ENCODE results near the gene MAPK13.

The MAPK13 gene

DNA sequence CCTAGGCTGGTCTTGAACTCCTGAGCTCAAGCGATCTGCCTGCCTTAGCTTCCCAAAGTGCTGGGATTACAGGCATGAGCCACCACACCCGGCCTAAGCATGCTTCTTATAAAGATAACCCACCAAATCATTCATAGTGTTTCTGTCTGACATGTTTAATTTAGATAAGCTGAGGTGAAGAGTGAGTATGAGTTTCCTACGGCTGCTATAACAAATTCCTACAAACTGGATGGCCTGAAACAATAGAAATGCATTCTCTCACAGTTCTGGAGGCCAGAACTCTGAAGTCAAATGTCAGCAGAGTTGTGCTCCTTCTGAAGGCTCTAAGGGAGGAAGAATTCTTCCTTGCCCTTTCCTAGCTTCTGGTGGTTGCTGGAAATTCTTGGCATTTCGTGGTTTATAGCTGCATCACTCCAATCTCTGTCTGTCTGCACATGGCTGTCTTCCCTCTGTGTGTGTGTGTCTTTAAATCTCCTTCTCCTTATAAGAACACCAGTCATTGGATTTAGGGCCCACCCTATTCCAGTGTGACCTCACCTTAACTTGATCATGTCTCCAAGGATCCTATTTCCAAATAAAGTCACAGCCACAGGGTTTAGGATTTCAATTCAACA, 29.9 kb downstream of the MAPK13 start:
- no peak for DNase-seq

DNA sequence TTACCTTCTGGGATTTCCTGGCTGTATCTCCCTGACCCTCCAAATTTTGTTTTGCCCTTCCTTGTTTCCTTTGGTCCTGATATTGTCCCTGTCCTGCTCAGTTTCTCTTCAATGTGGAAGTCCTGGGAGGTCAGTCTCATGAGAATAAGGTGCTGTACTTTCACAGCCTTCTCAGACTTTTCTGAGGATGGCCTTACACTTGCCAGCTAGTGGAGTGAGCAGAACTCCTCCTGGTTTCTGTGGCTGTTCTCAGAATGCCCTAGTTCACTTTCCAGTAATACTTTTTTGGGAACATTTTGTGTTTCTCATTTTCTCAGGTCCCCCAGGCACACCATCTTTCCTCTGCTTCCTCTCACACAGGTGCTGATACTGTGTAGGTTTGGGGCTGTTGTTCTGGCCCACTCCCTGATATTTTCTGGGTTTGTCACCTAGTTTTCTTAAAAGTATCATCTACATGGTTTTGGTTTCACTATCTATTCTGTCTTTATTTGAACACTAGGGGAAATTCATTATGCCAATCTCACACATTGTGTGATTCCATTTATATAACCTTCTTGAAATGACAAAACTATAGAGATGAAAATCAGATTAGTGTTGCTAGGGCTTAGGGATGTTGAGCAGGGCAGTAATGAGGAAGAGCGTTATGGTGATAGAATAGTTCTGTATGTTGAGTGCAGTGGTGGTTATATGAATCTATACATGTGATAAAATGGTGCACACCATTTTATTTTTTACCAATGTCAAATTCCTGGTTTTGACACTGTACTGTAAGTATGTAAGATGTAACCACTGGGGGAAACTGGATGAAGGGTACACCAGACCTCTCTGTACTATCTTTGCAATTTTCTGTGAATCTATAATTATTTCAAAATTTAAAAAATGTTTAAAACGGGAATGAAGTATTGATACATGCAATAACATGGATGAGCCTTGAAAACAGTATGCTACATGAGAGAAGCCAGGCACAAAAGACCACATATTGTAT, 39.0 kb downstream of the MAPK13 start:
- DNase-seq: no peak

DNA sequence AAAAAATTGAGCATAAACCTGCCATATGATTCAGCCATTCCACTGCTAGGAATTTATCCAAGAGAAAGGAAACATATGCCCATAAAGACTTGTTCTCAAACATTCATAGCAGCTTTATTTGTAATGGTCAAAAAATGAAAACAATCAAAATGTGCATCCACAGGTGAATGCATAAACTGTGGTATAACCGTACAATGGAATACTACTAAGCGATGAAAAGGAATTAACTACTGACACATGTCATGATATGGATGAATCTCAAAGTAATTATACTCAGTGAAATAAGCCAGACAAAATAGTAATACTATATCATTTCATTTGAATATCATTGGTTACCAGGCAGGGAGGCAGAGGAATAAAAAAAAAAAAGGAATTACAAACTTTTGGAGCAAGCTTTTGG, 40.4 kb downstream of the MAPK13 start:
- no peak for DNase-seq

DNA sequence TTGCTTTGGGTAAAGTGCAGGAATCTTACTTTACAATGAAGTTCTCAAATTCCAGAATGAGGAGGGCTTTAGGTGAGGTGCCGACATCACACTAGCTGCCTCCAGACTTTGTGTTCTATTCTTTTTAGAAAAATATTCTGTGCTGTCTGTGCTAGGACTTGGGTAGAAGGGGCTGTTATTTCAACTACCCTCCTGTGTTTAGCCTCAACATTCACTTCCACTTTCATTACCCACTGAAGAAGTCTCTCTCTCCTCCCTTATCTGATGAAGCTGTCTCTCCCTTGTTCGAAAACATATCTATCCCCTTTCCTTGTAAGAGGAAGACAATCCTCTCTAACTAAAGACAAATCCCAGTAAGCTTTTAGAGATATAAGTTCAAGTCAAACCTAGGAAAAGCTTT, 41.3 kb downstream of the MAPK13 start:
- DNase-seq: no peak

DNA sequence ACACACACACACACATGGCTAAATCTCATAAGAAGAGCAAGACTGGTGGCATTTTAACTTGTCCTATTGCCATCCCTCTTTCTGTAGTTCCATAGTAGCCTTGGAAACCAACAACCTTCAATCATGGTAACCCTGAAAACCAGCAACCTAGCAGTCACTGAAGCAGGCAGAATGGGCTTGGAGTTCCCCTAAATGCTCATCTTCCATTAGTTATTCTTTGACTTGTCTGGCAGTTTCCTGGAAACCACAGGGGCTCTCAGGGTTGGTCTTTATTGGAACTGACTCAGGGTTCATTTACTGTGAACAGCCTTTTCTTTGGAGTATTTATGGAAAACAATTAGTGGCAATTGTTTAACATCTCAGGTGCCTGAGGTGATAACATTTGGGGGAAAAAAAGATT, 46.9 kb downstream of the MAPK13 start:
- DNase-seq: peak; percentile 27

DNA sequence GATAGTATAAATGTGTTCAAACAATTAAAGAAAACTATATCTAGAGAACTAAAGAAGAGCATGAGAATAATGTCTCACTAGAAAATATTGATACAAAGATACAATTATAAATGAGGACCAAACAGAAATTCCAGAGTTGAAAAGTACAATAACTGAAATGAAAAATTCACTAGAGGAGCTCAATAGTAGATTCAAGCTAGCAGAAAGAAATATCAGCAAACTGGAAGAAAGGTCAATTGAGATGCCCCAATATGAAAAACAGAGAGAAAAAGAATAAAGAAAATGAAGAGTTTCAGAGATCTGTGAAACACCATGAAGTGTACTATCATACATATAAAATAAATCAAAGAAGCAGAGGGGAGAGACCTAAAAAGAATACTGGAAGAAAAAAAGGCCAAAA, 48.2 kb downstream of the MAPK13 start:
- DNase-seq: no peak

DNA sequence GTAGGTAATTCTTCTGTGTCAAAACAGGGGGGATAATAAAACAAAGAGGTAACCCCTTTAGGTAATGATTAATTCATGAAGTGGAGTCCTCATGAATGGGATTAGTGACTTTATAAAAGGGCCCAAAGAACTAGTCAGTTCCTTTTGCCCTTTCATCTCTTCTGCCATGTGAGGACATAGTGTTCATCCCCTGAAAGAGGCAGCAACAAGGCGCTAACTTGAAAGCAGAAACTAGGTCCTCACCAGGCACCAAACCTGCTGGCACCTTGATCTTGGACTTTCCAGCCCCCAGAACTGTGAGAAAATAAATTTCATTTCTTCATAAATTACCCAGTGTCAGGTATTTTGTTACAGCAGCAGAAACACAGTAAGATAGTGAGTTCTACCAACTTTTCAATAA, 49.8 kb downstream of the MAPK13 start:
- no peak for DNase-seq

DNA sequence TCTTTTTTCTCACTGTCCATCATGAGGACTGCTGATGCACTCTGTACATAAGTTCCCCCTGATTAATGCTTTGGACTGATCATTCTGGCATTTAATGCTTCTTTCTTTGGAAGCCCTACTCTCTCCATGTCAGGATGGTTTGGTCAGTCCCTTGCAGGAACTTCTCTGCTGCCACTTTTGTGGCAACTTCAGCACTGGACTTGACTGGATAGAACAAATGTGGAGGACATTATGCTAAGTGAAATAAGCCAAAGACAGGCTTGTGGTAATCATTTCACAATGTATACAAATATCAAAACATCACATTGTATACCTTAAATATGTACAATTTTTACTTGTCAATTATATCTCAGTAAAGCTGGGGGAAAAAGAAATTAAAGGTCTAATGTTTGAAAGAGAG, 54.0 kb downstream of the MAPK13 start:
- no peak for DNase-seq

DNA sequence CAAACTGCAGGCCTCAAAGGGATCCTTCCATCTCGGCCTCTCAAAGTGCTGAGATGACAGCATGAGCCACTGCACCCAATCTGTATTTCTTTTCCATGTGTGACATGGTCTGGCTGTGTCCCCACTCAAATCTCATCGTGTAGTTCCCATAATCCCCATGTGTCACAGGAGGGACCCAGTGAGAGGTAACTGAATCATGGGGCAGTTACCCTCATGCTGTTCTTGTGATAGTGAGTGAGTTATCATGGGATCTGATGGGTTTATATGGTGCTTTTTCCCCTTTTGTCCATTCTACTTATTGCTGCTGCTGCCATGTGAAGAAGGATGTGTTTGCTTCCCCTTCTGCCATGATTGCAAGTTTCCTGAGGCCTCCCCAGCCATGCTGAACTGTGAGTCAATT, 55.9 kb downstream of the MAPK13 start:
- DNase-seq: no peak

DNA sequence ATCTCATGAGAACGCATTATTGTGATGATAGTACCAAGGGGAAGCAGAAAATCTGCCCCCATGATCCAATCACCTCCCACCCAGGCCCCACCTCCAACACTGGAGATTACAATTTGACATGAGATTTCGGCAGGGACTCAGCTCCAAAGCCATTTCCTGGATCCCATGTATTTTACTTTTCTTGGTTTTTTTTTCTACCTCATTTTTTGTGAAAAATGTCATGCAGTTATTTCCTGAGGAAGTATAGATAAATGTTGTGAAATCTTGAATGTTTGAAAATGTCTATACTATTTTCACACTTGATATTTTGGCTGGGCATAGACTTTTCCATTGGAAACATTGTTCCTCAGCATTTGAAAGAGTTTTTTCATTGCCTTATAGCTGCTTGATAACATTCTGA, 57.1 kb downstream of the MAPK13 start:
- DNase-seq: no peak
